H1 (cell line): ENCODE data around the gene SLC9C1.

Source experiments
- ATF3 ChIP-seq: IDR thresholded peaks from 2 replicates; pipeline ENCODE4 v1.6.1; 2011; ENCODE audit warnings: low read depth, mild to moderate bottlenecking, low read length; ENCODE audit not compliant: insufficient read depth
- BCL11A ChIP-seq, 2 experiments: IDR thresholded peaks; one replicate each; pipeline ENCODE4 v1.6.1; 2011; ENCODE audit warnings: low read depth in 2 of 2, low read length in 2 of 2, mild to moderate bottlenecking in 2 of 2
- CTCF ChIP-seq, 3 experiments: IDR thresholded peaks; 1 replicate in 2 of 3; 2 replicates in 1 of 3; pipeline versions ENCODE4 v1.5.1 to v1.6.1; 2011; ENCODE audit warnings: low read length in 3 of 3, mild to moderate bottlenecking in 3 of 3, inconsistent platforms in 2 of 3, low read depth in 1 of 3, moderate library complexity in 1 of 3; ENCODE audit not compliant: insufficient read depth in 1 of 3; ENCODE audit errors: control extremely low read depth in 1 of 3
- EP300 ChIP-seq, 2 experiments: IDR thresholded peaks; 1 replicate in 1 of 2; 2 replicates in 1 of 2; pipeline ENCODE4 v1.6.1; 2011 to 2012; ENCODE audit warnings: low read depth in 2 of 2, low read length in 2 of 2, mild to moderate bottlenecking in 2 of 2, borderline replicate concordance in 1 of 2, inconsistent platforms in 1 of 2, moderate library complexity in 1 of 2
- EZH2 ChIP-seq: fragments of 200-600 bp; sonication (generic); IDR thresholded peaks from 2 replicates; pipeline ENCODE4 v1.7.1; 2012; ENCODE audit warnings: low read depth, mild to moderate bottlenecking, moderate library complexity, low read length, inconsistent platforms; ENCODE audit not compliant: severe bottlenecking
- JUN ChIP-seq: IDR thresholded peaks from 2 replicates; pipeline ENCODE4 v1.6.1; 2011; ENCODE audit warnings: low read depth, mild to moderate bottlenecking, improper control_type of control experiment, low read length
- RAD21 ChIP-seq, 2 experiments: IDR thresholded peaks in 1 of 2; conservative IDR thresholded peaks in 1 of 2; 2 replicates each; pipeline ENCODE4 v1.6.1; 2011; ENCODE audit warnings: low read depth in 2 of 2, low read length in 2 of 2, improper control_type of control experiment in 1 of 2, inconsistent platforms in 1 of 2, mild to moderate bottlenecking in 1 of 2, moderate library complexity in 1 of 2
- RFX5 ChIP-seq: IDR thresholded peaks from 2 replicates; pipeline ENCODE4 v1.6.1; 2011; ENCODE audit warnings: low read depth, low read length, improper control_type of control experiment, borderline replicate concordance
- SP4 ChIP-seq: IDR thresholded peaks from 2 replicates; pipeline ENCODE4 v1.6.1; 2012; ENCODE audit warnings: low read length, inconsistent platforms
- USF2 ChIP-seq: IDR thresholded peaks from 2 replicates; pipeline ENCODE4 v1.6.1; 2011; ENCODE audit warnings: low read length, improper control_type of control experiment

- TF ChIP-seq EZH2 (no peak), SP4 (no peak), RAD21 (IDR thresholded peaks at IDR 0.05 in 1 of 2, conservative IDR thresholded peaks at IDR 0.05 in 1 of 2; ENCODE audit: low read depth in 2 of 2, low read length in 2 of 2) (no peak), RFX5 (no peak), EP300 (IDR thresholded peaks at IDR 0.05; ENCODE audit: borderline replicate concordance in 1 of 2, low read depth in 2 of 2, low read length in 2 of 2) (no peak), JUN (no peak), USF2 (no peak), ATF3 (no peak), CTCF (IDR thresholded peaks at IDR 0.05; ENCODE audit: control extremely low read depth in 1 of 3, insufficient read depth in 1 of 3, low read depth in 1 of 3, low read length in 3 of 3) (no peak), BCL11A (IDR thresholded peaks at IDR 0.05; ENCODE audit: low read depth in 2 of 2, low read length in 2 of 2) (no peak)
These were observed 177.2 kb downstream of the SLC9C1 start for GRCh38 chr3:112116748-112117186.
